Measurements from ENCODE around the gene DCP1A. TPM values are rescaled to one million over a fixed set of nuclear protein-coding genes. Genes with fewer than 3 reads are reported as not detected.

The DCP1A gene
- total and polyA plus RNA-seq, 9 of the 15 experiments (the other 6 are each of a cell fraction or from before 2014, with no cell fraction given): 6.6 to 33.7 (median 13.3) TPM

DNA sequence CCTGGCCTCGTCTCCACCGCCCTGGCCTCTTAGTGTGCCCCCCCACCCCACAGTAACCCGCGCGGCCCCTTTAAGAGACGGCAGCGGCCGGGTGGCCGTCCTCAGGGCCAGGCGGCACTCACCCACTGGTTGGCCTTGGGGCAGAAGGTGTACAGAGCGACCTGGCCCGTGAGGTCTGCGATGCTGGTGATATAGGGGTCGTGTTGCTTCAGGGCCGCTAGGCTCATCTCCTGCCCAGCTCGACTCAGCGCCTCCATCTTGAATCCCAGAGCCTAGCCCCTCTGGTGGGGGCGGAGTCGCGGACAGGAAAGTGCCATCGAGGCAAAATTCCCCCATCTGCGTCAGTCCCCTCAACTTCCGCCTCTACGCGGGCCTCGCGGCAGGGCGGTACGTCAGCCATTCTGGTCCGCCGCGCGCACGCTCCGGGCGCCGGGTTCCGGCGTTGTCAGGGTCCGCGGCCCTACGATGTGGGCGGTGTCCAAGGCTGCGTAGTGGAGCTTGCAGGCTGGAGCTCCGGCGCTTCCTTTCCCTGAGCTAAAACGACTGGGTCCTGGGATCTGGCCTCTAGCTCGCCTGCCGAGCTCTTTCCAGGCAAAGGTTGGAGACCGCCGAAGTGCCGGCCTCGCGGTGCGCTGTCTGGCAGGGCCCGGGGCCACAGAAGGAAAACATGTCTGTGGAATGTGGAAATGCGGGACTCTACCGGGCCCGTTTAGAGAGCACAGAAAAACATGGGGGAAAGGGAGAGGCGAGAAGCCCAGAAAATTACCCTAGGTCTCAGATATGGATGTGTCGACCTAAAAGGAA lies at the start of gene DCP1A (continued):
- peak; percentile 91 for TF ChIP-seq TBP (optimal IDR thresholded peaks at IDR 0.05; ENCODE audit: low read depth, low read length)
- no peak for TF ChIP-seq MEF2D (tag; conservative IDR thresholded peaks at IDR 0.05; ENCODE audit: low read depth)
- no peak for TF ChIP-seq SAP30 (IDR thresholded peaks at IDR 0.05; ENCODE audit: borderline replicate concordance, insufficient read depth, low read depth, low read length, poor library complexity, severe bottlenecking)
- peak; percentile 28; the same call in 1 of the 2 replicates for TF ChIP-seq CBFA2T3 (IDR thresholded peaks at IDR 0.05)
- TF ChIP-seq SLC30A9 (CRISPR knock-in tag; IDR thresholded peaks at IDR 0.05): no peak
- TF ChIP-seq ZNF384 (IDR thresholded peaks at IDR 0.05; ENCODE audit: low read depth, low read length): peak; percentile 52
- TF ChIP-seq, protein P1, sequence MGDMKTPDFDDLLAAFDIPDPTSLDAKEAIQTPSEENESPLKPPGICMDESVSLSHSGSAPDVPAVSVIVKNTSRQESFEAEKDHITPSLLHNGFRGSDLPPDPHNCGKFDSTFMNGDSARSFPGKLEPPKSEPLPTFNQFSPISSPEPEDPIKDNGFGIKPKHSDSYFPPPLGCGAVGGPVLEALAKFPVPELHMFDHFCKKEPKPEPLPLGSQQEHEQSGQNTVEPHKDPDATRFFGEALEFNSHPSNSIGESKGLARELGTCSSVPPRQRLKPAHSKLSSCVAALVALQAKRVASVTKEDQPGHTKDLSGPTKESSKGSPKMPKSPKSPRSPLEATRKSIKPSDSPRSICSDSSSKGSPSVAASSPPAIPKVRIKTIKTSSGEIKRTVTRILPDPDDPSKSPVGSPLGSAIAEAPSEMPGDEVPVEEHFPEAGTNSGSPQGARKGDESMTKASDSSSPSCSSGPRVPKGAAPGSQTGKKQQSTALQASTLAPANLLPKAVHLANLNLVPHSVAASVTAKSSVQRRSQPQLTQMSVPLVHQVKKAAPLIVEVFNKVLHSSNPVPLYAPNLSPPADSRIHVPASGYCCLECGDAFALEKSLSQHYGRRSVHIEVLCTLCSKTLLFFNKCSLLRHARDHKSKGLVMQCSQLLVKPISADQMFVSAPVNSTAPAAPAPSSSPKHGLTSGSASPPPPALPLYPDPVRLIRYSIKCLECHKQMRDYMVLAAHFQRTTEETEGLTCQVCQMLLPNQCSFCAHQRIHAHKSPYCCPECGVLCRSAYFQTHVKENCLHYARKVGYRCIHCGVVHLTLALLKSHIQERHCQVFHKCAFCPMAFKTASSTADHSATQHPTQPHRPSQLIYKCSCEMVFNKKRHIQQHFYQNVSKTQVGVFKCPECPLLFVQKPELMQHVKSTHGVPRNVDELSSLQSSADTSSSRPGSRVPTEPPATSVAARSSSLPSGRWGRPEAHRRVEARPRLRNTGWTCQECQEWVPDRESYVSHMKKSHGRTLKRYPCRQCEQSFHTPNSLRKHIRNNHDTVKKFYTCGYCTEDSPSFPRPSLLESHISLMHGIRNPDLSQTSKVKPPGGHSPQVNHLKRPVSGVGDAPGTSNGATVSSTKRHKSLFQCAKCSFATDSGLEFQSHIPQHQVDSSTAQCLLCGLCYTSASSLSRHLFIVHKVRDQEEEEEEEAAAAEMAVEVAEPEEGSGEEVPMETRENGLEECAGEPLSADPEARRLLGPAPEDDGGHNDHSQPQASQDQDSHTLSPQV (IDR thresholded peaks at IDR 0.05): 0 out of 2 replicates have a peak, but pooled peaks have one; percentile 36
- TF ChIP-seq ZNF217 (CRISPR knock-in tag; IDR thresholded peaks at IDR 0.05): no peak
- no peak for TF ChIP-seq ILF3 (IDR thresholded peaks at IDR 0.05; ENCODE audit: borderline replicate concordance)
- TF ChIP-seq, protein P2, sequence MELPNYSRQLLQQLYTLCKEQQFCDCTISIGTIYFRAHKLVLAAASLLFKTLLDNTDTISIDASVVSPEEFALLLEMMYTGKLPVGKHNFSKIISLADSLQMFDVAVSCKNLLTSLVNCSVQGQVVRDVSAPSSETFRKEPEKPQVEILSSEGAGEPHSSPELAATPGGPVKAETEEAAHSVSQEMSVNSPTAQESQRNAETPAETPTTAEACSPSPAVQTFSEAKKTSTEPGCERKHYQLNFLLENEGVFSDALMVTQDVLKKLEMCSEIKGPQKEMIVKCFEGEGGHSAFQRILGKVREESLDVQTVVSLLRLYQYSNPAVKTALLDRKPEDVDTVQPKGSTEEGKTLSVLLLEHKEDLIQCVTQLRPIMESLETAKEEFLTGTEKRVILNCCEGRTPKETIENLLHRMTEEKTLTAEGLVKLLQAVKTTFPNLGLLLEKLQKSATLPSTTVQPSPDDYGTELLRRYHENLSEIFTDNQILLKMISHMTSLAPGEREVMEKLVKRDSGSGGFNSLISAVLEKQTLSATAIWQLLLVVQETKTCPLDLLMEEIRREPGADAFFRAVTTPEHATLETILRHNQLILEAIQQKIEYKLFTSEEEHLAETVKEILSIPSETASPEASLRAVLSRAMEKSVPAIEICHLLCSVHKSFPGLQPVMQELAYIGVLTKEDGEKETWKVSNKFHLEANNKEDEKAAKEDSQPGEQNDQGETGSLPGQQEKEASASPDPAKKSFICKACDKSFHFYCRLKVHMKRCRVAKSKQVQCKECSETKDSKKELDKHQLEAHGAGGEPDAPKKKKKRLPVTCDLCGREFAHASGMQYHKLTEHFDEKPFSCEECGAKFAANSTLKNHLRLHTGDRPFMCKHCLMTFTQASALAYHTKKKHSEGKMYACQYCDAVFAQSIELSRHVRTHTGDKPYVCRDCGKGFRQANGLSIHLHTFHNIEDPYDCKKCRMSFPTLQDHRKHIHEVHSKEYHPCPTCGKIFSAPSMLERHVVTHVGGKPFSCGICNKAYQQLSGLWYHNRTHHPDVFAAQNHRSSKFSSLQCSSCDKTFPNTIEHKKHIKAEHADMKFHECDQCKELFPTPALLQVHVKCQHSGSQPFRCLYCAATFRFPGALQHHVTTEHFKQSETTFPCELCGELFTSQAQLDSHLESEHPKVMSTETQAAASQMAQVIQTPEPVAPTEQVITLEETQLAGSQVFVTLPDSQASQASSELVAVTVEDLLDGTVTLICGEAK (IDR thresholded peaks at IDR 0.05): peak; percentile 100
- TF ChIP-seq, protein P2 (CRISPR knock-in tag; IDR thresholded peaks at IDR 0.05): no peak
- TF ChIP-seq HDGF (IDR thresholded peaks at IDR 0.05): no peak
- 0 out of 2 replicates have a peak, but pooled peaks have one; percentile 75 for TF ChIP-seq ZBED1 (IDR thresholded peaks at IDR 0.05)
- no peak for TF ChIP-seq SMARCB1 (IDR thresholded peaks at IDR 0.05; ENCODE audit: insufficient read length, low read depth)
- peak; percentile 93 for TF ChIP-seq HCFC1 (IDR thresholded peaks at IDR 0.05; ENCODE audit: low read depth, low read length)
- TF ChIP-seq MTA1 (IDR thresholded peaks at IDR 0.05; ENCODE audit: borderline replicate concordance): no peak

All from K562 (cell line).